Stomach (tissue), 9 donors: Measurements from ENCODE around the gene CAB39. TPM values are rescaled to one million over a fixed set of nuclear protein-coding genes. Genes with fewer than 3 reads are reported as not detected.

Experiments
- DNase-seq, 2 donors: peaks; one replicate each; pipeline versions ENCODE4 v3.0.0 to v3.0.0-alpha.2; 2013 to 2019
- H3K27ac ChIP-seq, 5 donors: fragments of 200-600 bp in 4 of 5; sonication (generic) in 4 of 5; one replicate each; pipeline ENCODE4 v1.5.1; 2013 to 2019; ENCODE audit warnings: mild to moderate bottlenecking in 1 of 5, moderate library complexity in 1 of 5
- H3K27me3 ChIP-seq, 3 donors: fragments of 200-600 bp; sonication (generic); one replicate each; pipeline ENCODE4 v1.5.1; 2017 to 2019; ENCODE audit warnings: mixed run types in 1 of 3
- H3K36me3 ChIP-seq, 4 donors: fragments of 200-600 bp; sonication (generic); 1 replicate in 3 of 4; 2 replicates in 1 of 4; pipeline ENCODE4 v1.5.1; 2016 to 2019
- H3K4me1 ChIP-seq, 4 donors: fragments of 200-600 bp; sonication (generic); one replicate each; pipeline ENCODE4 v1.5.1; 2016 to 2019
- H3K4me3 ChIP-seq, 4 donors: fragments of 200-600 bp; sonication (generic) in 3 of 4; one replicate each; pipeline ENCODE4 v1.5.1; 2016 to 2019; ENCODE audit warnings: mild to moderate bottlenecking in 1 of 4
- H3K9me3 ChIP-seq, 4 donors: fragments of 200-600 bp; sonication (generic); one replicate each; pipeline ENCODE4 v1.5.1; 2016 to 2019
- EP300 ChIP-seq: sonication (generic); formaldehyde crosslinking; IDR thresholded peaks from one replicate; pipeline ENCODE4 v1.6.1; 2017; ENCODE audit warnings: antibody characterized with exemption
- POLR2A ChIP-seq, 4 donors: fragments of 450-650 bp; IDR thresholded peaks; one replicate each; pipeline ENCODE4 v1.6.1; 2016; ENCODE audit warnings: antibody characterized with exemption in 4 of 4, control low read depth in 2 of 4, mild to moderate bottlenecking in 1 of 4, moderate library complexity in 1 of 4
- POLR2AphosphoS5 ChIP-seq, 3 donors: sonication (generic); formaldehyde crosslinking; IDR thresholded peaks; one replicate each; pipeline ENCODE4 v1.6.1; 2016; ENCODE audit warnings: antibody characterized with exemption in 3 of 3
- WGBS, 5 donors: extraction: QIAGEN DNeasy Blood & Tissue Kit in 3 of 5; methylation state at CpG; one replicate each; pipeline versions ENCODE4 v1.1.5 to v1.1.7; 2013 to 2018; 5-methylcytosine and 5-hydroxymethylcytosine counted together
- intact Hi-C: fragments of 100-400 bp; cut with DNase I; formaldehyde crosslinking; loops from one replicate; pipeline ENCODE4 v1.15.1; 2023; ENCODE audit warnings: low total_unique reads
- polyA plus RNA-seq, 3 donors: library from polyadenylated mRNA; stranded (reverse); fragments of 200-250 nt; gene quantifications; one replicate each; pipeline ENCODE4 v1.2.3, GENCODE V29; 2013
- total RNA-seq, 5 donors: library from RNA; depleted of rRNA; stranded (reverse); fragments of >200 nt; gene quantifications; one replicate each; pipeline versions ENCODE4 v1.1.0 to v1.2.3, GENCODE V29; 2014 to 2016
- TF ChIP-seq, protein P1 (sequence below), 7 experiments: fragments of 450-650 bp in 4 of 7; fragments of 200-600 bp in 3 of 7; sonication (generic) in 3 of 7; IDR thresholded peaks; one replicate each; pipeline ENCODE4 v1.5.1; 2016 to 2019; ENCODE audit warnings: antibody characterized with exemption in 7 of 7, control low read depth in 2 of 7, mild to moderate bottlenecking in 1 of 7
- donor health status: healthy with polysubstance abuse.
- donor health status: Bipolar disorder and iron deficiency.
- donor health status: healthy.

The CAB39 gene
- total and polyA plus RNA-seq, 8 donors = 21.8 to 126 (median 84.5) TPM

GRCh38 chr2:230788554-230789175 lies 76.0 kb downstream of the CAB39 start:
- no peak for TF ChIP-seq POLR2AphosphoS5 (IDR thresholded peaks at IDR 0.05)
- TF ChIP-seq, protein P1, sequence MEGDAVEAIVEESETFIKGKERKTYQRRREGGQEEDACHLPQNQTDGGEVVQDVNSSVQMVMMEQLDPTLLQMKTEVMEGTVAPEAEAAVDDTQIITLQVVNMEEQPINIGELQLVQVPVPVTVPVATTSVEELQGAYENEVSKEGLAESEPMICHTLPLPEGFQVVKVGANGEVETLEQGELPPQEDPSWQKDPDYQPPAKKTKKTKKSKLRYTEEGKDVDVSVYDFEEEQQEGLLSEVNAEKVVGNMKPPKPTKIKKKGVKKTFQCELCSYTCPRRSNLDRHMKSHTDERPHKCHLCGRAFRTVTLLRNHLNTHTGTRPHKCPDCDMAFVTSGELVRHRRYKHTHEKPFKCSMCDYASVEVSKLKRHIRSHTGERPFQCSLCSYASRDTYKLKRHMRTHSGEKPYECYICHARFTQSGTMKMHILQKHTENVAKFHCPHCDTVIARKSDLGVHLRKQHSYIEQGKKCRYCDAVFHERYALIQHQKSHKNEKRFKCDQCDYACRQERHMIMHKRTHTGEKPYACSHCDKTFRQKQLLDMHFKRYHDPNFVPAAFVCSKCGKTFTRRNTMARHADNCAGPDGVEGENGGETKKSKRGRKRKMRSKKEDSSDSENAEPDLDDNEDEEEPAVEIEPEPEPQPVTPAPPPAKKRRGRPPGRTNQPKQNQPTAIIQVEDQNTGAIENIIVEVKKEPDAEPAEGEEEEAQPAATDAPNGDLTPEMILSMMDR (IDR thresholded peaks at IDR 0.05) = no peak
- no peak for TF ChIP-seq EP300
- TF ChIP-seq POLR2A (IDR thresholded peaks at IDR 0.05) = no peak
- intact Hi-C loops = no loop called here
- Histone ChIP-seq H3K27me3 (no peaks in the 10 kb centered on the region), H3K36me3 (peaks cover 0 to 49% (median 39%) of the 10 kb centered on the region in 4 donors), H3K4me1 (peaks cover 0 to 57% (median 23%) of the 10 kb centered on the region in 4 donors), H3K9me3 (peaks cover 0 to 23% (median 11%) of the 10 kb centered on the region in 4 donors), H3K27ac (no peak overlapping the region), H3K4me3 (no peak overlapping the region)
- 94 to 99% (median 97%) methylated on average over 3 of the region's 3 CpGs for WGBS, 5 donors
- DNase-seq = no peak

DNA sequence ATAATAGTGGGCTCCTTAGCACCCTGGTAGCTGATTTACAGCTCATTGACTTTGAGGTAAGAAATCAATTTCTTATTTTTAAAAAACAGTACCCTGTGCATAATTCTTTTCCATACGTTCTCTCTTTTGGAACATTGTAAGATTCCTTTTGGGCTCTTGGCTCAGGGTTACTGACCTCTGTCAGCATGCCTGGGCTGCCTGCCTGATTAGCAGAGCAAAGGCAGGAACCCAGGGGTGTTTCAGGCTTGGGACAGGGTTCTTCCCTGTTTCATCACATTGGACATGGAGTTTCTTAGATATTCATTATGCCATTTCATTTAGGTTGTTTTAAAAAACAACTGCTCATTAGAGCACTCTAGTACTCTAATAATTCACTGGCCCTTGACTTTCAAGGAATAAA lies 78.3 kb downstream of the CAB39 start:
- WGBS, 5 donors = 50 to 79% (median 58%) methylated on average over 1 of the region's 1 CpG
- peaks cover 0 to 23% (median 11%) of the 10 kb centered on the region in 4 donors for H3K9me3 ChIP-seq
- no peak for DNase-seq
- peaks cover 12 to 58% (median 37%) of the 10 kb centered on the region in 4 donors for H3K4me1 ChIP-seq
- peaks cover 0 to 48% (median 37%) of the 10 kb centered on the region in 4 donors for H3K36me3 ChIP-seq
- H3K27me3 ChIP-seq = no peaks in the 10 kb centered on the region
- H3K27ac ChIP-seq = peak overlapping the region in 1 of 5 donors; percentile 22
- H3K4me3 ChIP-seq = no peak overlapping the region
- intact Hi-C loops = no loop called here
- TF ChIP-seq, protein P1 (IDR thresholded peaks at IDR 0.05) = no peak
- TF ChIP-seq POLR2AphosphoS5 (IDR thresholded peaks at IDR 0.05) = no peak
- TF ChIP-seq POLR2A (IDR thresholded peaks at IDR 0.05) = no peak
- TF ChIP-seq EP300 = no peak

GRCh38 chr2:230793572-230794359 lies 81.1 kb downstream of the CAB39 start:
- peak overlapping the region; percentile 45 to 87 (median 82) for H3K27ac ChIP-seq
- peaks cover 0 to 6% (median 2%) of the 10 kb centered on the region in 4 donors for H3K9me3 ChIP-seq
- peaks cover 24 to 86% (median 58%) of the 10 kb centered on the region in 4 donors for H3K4me1 ChIP-seq
- WGBS, 5 donors = 34 to 48% (median 39%) methylated on average over 8 of the region's 8 CpGs
- intact Hi-C loops = no loop called here
- H3K4me3 ChIP-seq = no peak overlapping the region
- DNase-seq = peak; percentile 70 to 90
- H3K36me3 ChIP-seq = peaks cover 0 to 36% (median 25%) of the 10 kb centered on the region in 4 donors
- H3K27me3 ChIP-seq = no peaks in the 10 kb centered on the region
- TF ChIP-seq POLR2A (IDR thresholded peaks at IDR 0.05) (no peak), POLR2AphosphoS5 (IDR thresholded peaks at IDR 0.05) (peak; percentile 73 to 94 (median 88))
- TF ChIP-seq, protein P1 (IDR thresholded peaks at IDR 0.05) = no peak

GRCh38 chr2:230794497-230794896 lies 81.9 kb downstream of the CAB39 start:
- Histone ChIP-seq H3K4me1 (peaks cover 24 to 94% (median 61%) of the 10 kb centered on the region in 4 donors), H3K9me3 (no peaks in the 10 kb centered on the region), H3K4me3 (no peak overlapping the region), H3K27ac (peak overlapping the region; percentile 77 to 87 (median 82)), H3K36me3 (peaks cover 4 to 37% (median 27%) of the 10 kb centered on the region in 4 donors), H3K27me3 (no peaks in the 10 kb centered on the region)
- intact Hi-C loops = no loop called here
- WGBS, 5 donors = 62 to 75% (median 71%) methylated on average over 7 of the region's 7 CpGs
- TF ChIP-seq POLR2AphosphoS5 (IDR thresholded peaks at IDR 0.05) (no peak), POLR2A (IDR thresholded peaks at IDR 0.05) (no peak), EP300 (no peak)
- TF ChIP-seq, protein P1 (IDR thresholded peaks at IDR 0.05) = no peak
- DNase-seq = peak in 1 of 2 donors; percentile 55
